Peyer's patch (tissue), 4 donors: ENCODE measurements around the gene PCDHA4. TPM values are rescaled to one million over a fixed set of nuclear protein-coding genes. Genes with fewer than 3 reads are reported as not detected.
"Not testable (repeated sequence)": the region's sequence is repeated elsewhere in the genome, so short reads cannot be mapped to it uniquely, and the experiment has no call there.

Experiments used
- DNase-seq, 3 donors: peaks; one replicate each; pipeline ENCODE4 v3.0.0-alpha.2; 2017 to 2019
- H3K27ac ChIP-seq, 4 donors: fragments of 200-600 bp; sonication (generic); one replicate each; pipeline ENCODE4 v1.5.1; 2016 to 2019
- H3K27me3 ChIP-seq, 2 donors: fragments of 200-600 bp; sonication (generic); one replicate each; pipeline ENCODE4 v1.5.1; 2019
- H3K36me3 ChIP-seq, 3 donors: fragments of 200-600 bp; sonication (generic); one replicate each; pipeline ENCODE4 v1.5.1; 2016 to 2019
- H3K4me1 ChIP-seq, 4 donors: fragments of 200-600 bp; sonication (generic); one replicate each; pipeline ENCODE4 v1.5.1; 2016 to 2019
- H3K4me3 ChIP-seq, 4 donors: fragments of 200-600 bp; sonication (generic); 1 replicate in 3 of 4; 2 replicates in 1 of 4; pipeline ENCODE4 v1.5.1; 2016 to 2019; ENCODE audit warnings: mild to moderate bottlenecking in 1 of 4
- H3K9me3 ChIP-seq, 4 donors: fragments of 200-600 bp; sonication (generic); one replicate each; pipeline ENCODE4 v1.5.1; 2016 to 2019; ENCODE audit warnings: mild to moderate bottlenecking in 1 of 4
- CTCF ChIP-seq, 6 experiments: fragments of 450-650 bp in 4 of 6; fragments of 200-600 bp in 2 of 6; sonication (generic) in 1 of 6; IDR thresholded peaks; one replicate each; pipeline ENCODE4 v1.5.1; 2017 to 2019; ENCODE audit warnings: antibody characterized with exemption in 6 of 6, mild to moderate bottlenecking in 3 of 6, moderate library complexity in 1 of 6
- POLR2A ChIP-seq, 2 donors: fragments of 450-650 bp; IDR thresholded peaks; one replicate each; pipeline ENCODE4 v1.5.1; 2017; ENCODE audit warnings: antibody characterized with exemption in 2 of 2, mild to moderate bottlenecking in 2 of 2, moderate library complexity in 2 of 2
- total RNA-seq, 4 donors: library from RNA; depleted of rRNA; stranded (reverse); fragments of >200 nt; gene quantifications; one replicate each; pipeline ENCODE4 v1.1.0, GENCODE V29; 2016

Gene PCDHA4
- total RNA-seq = 1 to 10 TPM in 1 of 4 donors, under 1 TPM in 1, not detected in 2; 0.54 to 2.6 TPM

GRCh38 chr5:140806834-140807775, at the start of gene PCDHA4:
TSS of gene PCDHA4 (plus strand) at chr5:140807068.
- no peaks in the 10 kb centered on the region for H3K36me3 ChIP-seq
- no peaks in the 10 kb centered on the region for H3K27me3 ChIP-seq
- no peak for DNase-seq
- peaks cover 0 to 31% (median 0%) of the 10 kb centered on the region in 4 donors for H3K9me3 ChIP-seq
- H3K4me1 ChIP-seq = no peaks in the 10 kb centered on the region
- TF ChIP-seq POLR2A (IDR thresholded peaks at IDR 0.05) (no peak), CTCF (IDR thresholded peaks at IDR 0.05) (peak in 1 of 6 experiments; percentile 9)
- peak within 1 kb of the TSS in 1 of 4 donors; percentile 17 for H3K27ac ChIP-seq
- peak within 1 kb of the TSS; percentile 9 to 40 (median 20) for H3K4me3 ChIP-seq

- Histone ChIP-seq H3K36me3 (no peaks in the 10 kb centered on the region), H3K4me1 (no peaks in the 10 kb centered on the region), H3K27ac (no peak overlapping the region), H3K4me3 (no peak overlapping the region), H3K27me3 (no peaks in the 10 kb centered on the region), H3K9me3 (peaks cover 0 to 87% (median 21%) of the 10 kb centered on the region in 4 donors)
- DNase-seq = no peak
- TF ChIP-seq CTCF (IDR thresholded peaks at IDR 0.05) = no peak
- TF ChIP-seq POLR2A (IDR thresholded peaks at IDR 0.05) = no peak
These were observed 42.5 kb upstream of the PCDHA4 start for GRCh38 chr5:140764177-140764973.

- Histone ChIP-seq H3K4me1 (no peaks in the 10 kb centered on the region), H3K36me3 (no peaks in the 10 kb centered on the region), H3K27ac (no peak overlapping the region), H3K9me3 (peaks cover 0 to 67% (median 15%) of the 10 kb centered on the region in 4 donors), H3K27me3 (no peaks in the 10 kb centered on the region), H3K4me3 (no peak overlapping the region)
- no peak for DNase-seq
- TF ChIP-seq POLR2A (IDR thresholded peaks at IDR 0.05) = no peak
- no peak for TF ChIP-seq CTCF (IDR thresholded peaks at IDR 0.05)
These were observed 39.4 kb upstream of the PCDHA4 start for GRCh38 chr5:140767444-140767843.

- H3K9me3 ChIP-seq = peaks cover 0 to 26% (median 8%) of the 10 kb centered on the region in 4 donors
- no peaks in the 10 kb centered on the region for H3K36me3 ChIP-seq
- no peak overlapping the region for H3K27ac ChIP-seq
- TF ChIP-seq POLR2A (IDR thresholded peaks at IDR 0.05) (no peak), CTCF (IDR thresholded peaks at IDR 0.05) (no peak)
- H3K4me3 ChIP-seq = no peak overlapping the region
- no peak for DNase-seq
- H3K27me3 ChIP-seq = no peaks in the 10 kb centered on the region
- no peaks in the 10 kb centered on the region for H3K4me1 ChIP-seq
These were observed 26.4 kb upstream of the PCDHA4 start for GRCh38 chr5:140780512-140780911.

- TF ChIP-seq CTCF (IDR thresholded peaks at IDR 0.05) (no peak), POLR2A (IDR thresholded peaks at IDR 0.05) (no peak)
These were observed 20.8 kb upstream of the PCDHA4 start, which contains the start of gene PCDHA1 for GRCh38 chr5:140785905-140786686. TSS of gene PCDHA1 (plus strand) at chr5:140786140.

GRCh38 chr5:140787422-140787821, 19.4 kb upstream of the PCDHA4 start:
- H3K27me3 ChIP-seq, H3K27ac ChIP-seq, H3K4me1 ChIP-seq, DNase-seq, H3K4me3 ChIP-seq, H3K36me3 ChIP-seq: not testable (repeated sequence)
- peaks cover 0 to 32% (median 16%) of the 10 kb centered on the region in 4 donors for H3K9me3 ChIP-seq

More at GRCh38 chr5:140785905-140786686, 20.8 kb upstream of the PCDHA4 start, which contains the start of gene PCDHA1:
- Histone ChIP-seq H3K36me3 (no peaks in the 10 kb centered on the region), H3K4me3 (no peak within 1 kb of the TSS), H3K27ac (no peak within 1 kb of the TSS), H3K27me3 (no peaks in the 10 kb centered on the region), H3K4me1 (no peaks in the 10 kb centered on the region), H3K9me3 (peaks cover 0 to 39% (median 16%) of the 10 kb centered on the region in 4 donors)
- DNase-seq = no peak

- not testable (repeated sequence) for H3K36me3 ChIP-seq, H3K27me3 ChIP-seq, DNase-seq, H3K27ac ChIP-seq, H3K4me1 ChIP-seq, H3K4me3 ChIP-seq
- peaks cover 0 to 31% (median 15%) of the 10 kb centered on the region in 4 donors for H3K9me3 ChIP-seq
These were observed 18.9 kb upstream of the PCDHA4 start for GRCh38 chr5:140787849-140788504.
